GM12891 (cell line): Measurements from ENCODE around the gene SCGB1C2.

Experiments
- PAX5 ChIP-seq: IDR thresholded peaks from 2 replicates; pipeline ENCODE4 v1.6.1; 2011; ENCODE audit warnings: low read length, moderate library complexity, mild to moderate bottlenecking; ENCODE audit not compliant: insufficient read depth, severe bottlenecking
- POLR2A ChIP-seq: IDR thresholded peaks from 2 replicates; pipeline ENCODE4 v1.6.1; 2011; ENCODE audit warnings: low read depth, low read length, control low read depth
- POLR2AphosphoS5 ChIP-seq: IDR thresholded peaks from 2 replicates; pipeline ENCODE4 v1.6.1; 2011; ENCODE audit warnings: low read depth, low read length, control low read depth
- POU2F2 ChIP-seq: IDR thresholded peaks from 2 replicates; pipeline ENCODE4 v1.6.1; 2011; ENCODE audit warnings: low read depth, mild to moderate bottlenecking, control low read depth, low read length, moderate library complexity
- TAF1 ChIP-seq: IDR thresholded peaks from 2 replicates; pipeline ENCODE4 v1.6.1; 2011; ENCODE audit warnings: low read depth, low read length, control low read depth

DNA sequence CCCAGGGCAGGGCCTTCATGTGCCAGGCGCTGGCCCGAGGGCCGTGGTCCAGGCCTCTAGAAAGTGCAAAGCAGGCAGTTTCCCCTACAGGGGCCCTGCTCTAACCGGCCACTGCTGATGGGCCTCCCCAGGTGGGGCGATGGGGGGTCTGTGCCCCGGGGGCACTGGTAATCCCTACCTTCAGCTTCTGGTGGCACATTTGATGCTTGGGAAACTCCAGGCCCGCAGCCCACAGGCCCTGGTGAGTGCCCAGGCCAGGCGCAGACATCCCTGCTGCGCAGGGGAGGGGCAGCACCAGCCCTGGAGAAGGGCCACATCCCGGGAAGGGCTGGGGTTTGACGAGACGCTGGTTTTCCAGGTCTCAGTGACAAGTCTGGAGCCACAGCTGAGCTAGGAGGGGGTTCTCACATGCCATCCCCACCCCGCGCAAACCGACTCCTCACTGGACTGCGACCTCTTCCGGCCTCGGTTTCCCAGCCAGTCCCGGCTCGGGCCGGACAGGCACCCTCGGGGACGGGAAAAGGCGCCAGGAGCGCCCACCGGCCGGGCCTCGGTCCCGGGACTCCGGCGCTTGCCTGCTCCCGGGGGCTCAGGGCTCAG, 42.5 kb downstream of the SCGB1C2 start:
- TF ChIP-seq POLR2A, result no peak
- TF ChIP-seq POLR2AphosphoS5, result no peak
- TF ChIP-seq PAX5, result no peak
- TF ChIP-seq TAF1, result no peak
- no peak for TF ChIP-seq POU2F2
